OCI-LY7 (cell line): ENCODE measurements around the gene BBS9. TPM values are rescaled to one million over a fixed set of nuclear protein-coding genes. Genes with fewer than 3 reads are reported as not detected.

Experiments used
- BruUV-seq: library from RNA; stranded (reverse); fragments of 400-500 nt; replicated peaks from 2 replicates; lab custom pipeline; 2021; lab: Mats Ljungman, UMichigan
- CTCF ChIA-PET: fragments of 300-600 bp; sonication (Branson Sonifier 250); formaldehyde crosslinking; loops from one replicate; lab custom pipeline; 2022; ENCODE audit warnings: antibody characterized with exemption; ENCODE audit not compliant: unreplicated experiment; lab: Charles Lee
- POLR2A ChIA-PET: fragments of 300-600 bp; sonication (Branson Sonifier 250); formaldehyde crosslinking; loops from one replicate; lab custom pipeline; 2022; ENCODE audit warnings: antibody characterized with exemption; lab: Charles Lee
- DNase-seq: peaks from one replicate; pipeline ENCODE4 v3.0.0-alpha.2; 2015; ENCODE audit warnings: low spot score
- H2AFZ ChIP-seq: fragments of 200-600 bp; sonication (generic), shearing (Covaris generic); 2 replicates; pipeline ENCODE4 v1.6.1; 2014; ENCODE audit warnings: mild to moderate bottlenecking, antibody characterized with exemption, low read length, moderate library complexity
- H3K27ac ChIP-seq: fragments of 200-600 bp; sonication (generic); 2 replicates; pipeline ENCODE4 v1.5.1; 2014; ENCODE audit warnings: mixed run types, low read depth, mild to moderate bottlenecking, moderate library complexity, low read length, inconsistent platforms; ENCODE audit not compliant: poor library complexity, severe bottlenecking
- H3K36me3 ChIP-seq: fragments of 200-600 bp; sonication (generic); 2 replicates; pipeline ENCODE4 v1.6.1; 2014; ENCODE audit warnings: mild to moderate bottlenecking, antibody characterized with exemption, low read length, moderate library complexity, mixed read lengths; ENCODE audit not compliant: insufficient read depth
- H3K4me1 ChIP-seq: fragments of 200-600 bp; sonication (generic); 2 replicates; pipeline ENCODE4 v1.5.1; 2014; ENCODE audit warnings: mild to moderate bottlenecking, low read length; ENCODE audit not compliant: insufficient read depth, poor library complexity, severe bottlenecking
- H3K4me2 ChIP-seq: fragments of 200-600 bp; sonication (generic); 2 replicates; pipeline ENCODE4 v1.6.1; 2014; ENCODE audit warnings: mild to moderate bottlenecking, low read length
- H3K4me3 ChIP-seq: fragments of 200-600 bp; sonication (generic); 2 replicates; pipeline ENCODE4 v1.5.1; 2014; ENCODE audit warnings: mild to moderate bottlenecking, low read depth, low read length; ENCODE audit not compliant: poor library complexity, severe bottlenecking
- H3K79me2 ChIP-seq: fragments of 200-600 bp; sonication (generic); 2 replicates; pipeline ENCODE4 v1.6.1; 2016; ENCODE audit warnings: low read depth, mild to moderate bottlenecking, low read length, moderate library complexity, mixed read lengths; ENCODE audit not compliant: insufficient read depth
- H3K9me2 ChIP-seq: fragments of 200-600 bp; sonication (generic); 2 replicates; pipeline ENCODE4 v1.6.1; 2016; ENCODE audit warnings: mild to moderate bottlenecking, low read length, mixed read lengths; ENCODE audit not compliant: insufficient read depth
- H3K9me3 ChIP-seq: fragments of 200-600 bp; sonication (generic); 2 replicates; pipeline ENCODE4 v1.6.1; 2014; ENCODE audit warnings: mild to moderate bottlenecking, mixed run types, low read length, mixed read lengths
- H4K20me1 ChIP-seq: fragments of 200-600 bp; sonication (generic); 2 replicates; pipeline ENCODE4 v1.6.1; 2014; ENCODE audit warnings: mild to moderate bottlenecking, antibody characterized with exemption, low read length, moderate library complexity, mixed read lengths; ENCODE audit not compliant: insufficient read depth
- CTCF ChIP-seq: fragments of 200-600 bp; sonication (generic); conservative IDR thresholded peaks from 2 replicates; pipeline ENCODE4 v1.5.1; 2014; ENCODE audit warnings: mild to moderate bottlenecking, antibody characterized with exemption, low read length, moderate library complexity, mixed read lengths
- EZH2phosphoT487 ChIP-seq: fragments of 200-600 bp; sonication (generic); IDR thresholded peaks from 2 replicates; pipeline ENCODE4 v1.6.1; 2018; ENCODE audit warnings: low read depth, borderline replicate concordance, mild to moderate bottlenecking, mixed run types, antibody characterized with exemption, low read length, moderate library complexity, mixed read lengths
- intact Hi-C: fragments of 100-400 bp; cut with micrococcal nuclease; formaldehyde crosslinking; loops from one replicate; pipeline ENCODE4 v1.10.0; 2022; ENCODE audit not compliant: unreplicated experiment
- total RNA-seq, 2 experiments: library from RNA; depleted of rRNA in 1 of 2; stranded (reverse); fragments of >200 nt in 1 of 2; shearing (Covaris generic) in 1 of 2; gene quantifications; 2 replicates each; pipeline ENCODE4 v1.2.3, GENCODE V29; 2014 to 2022

BBS9 gene
- total RNA-seq, 2 experiments from 2014 or later: 6.8 to 14.8 TPM

GRCh38 chr7:33420311-33420940, 291.1 kb downstream of the BBS9 start:
- intact Hi-C loops: no loop called here
- BruUV-seq: no TSS peak
- H3K36me3 ChIP-seq: no peaks in the 10 kb centered on the region
- H3K9me2 ChIP-seq: no peaks in the 10 kb centered on the region
- no peaks in the 10 kb centered on the region for H3K79me2 ChIP-seq
- no peak overlapping the region for H3K4me2 ChIP-seq
- no peaks in the 10 kb centered on the region for H3K9me3 ChIP-seq
- no peak overlapping the region for H2AFZ ChIP-seq
- H3K4me1 ChIP-seq: no peaks in the 10 kb centered on the region
- H3K4me3 ChIP-seq: no peak overlapping the region
- no peak overlapping the region for H3K27ac ChIP-seq
- no peaks in the 10 kb centered on the region for H4K20me1 ChIP-seq
- TF ChIP-seq CTCF: no peak
- no peak for TF ChIP-seq EZH2phosphoT487
- POLR2A ChIA-PET: no interaction called here
- CTCF ChIA-PET: no interaction called here
- no peak for DNase-seq

- no peaks in the 10 kb centered on the region for H3K36me3 ChIP-seq
- no peaks in the 10 kb centered on the region for H3K9me2 ChIP-seq
- ChIA-PET CTCF (no interaction called here), POLR2A (interaction anchor here (0.6 kb wide), 1 partner anchor 58 kb away, joined by 4 read pairs; no protein-coding TSS in a partner anchor)
- no peaks in the 10 kb centered on the region for H3K4me1 ChIP-seq
- H3K9me3 ChIP-seq: no peaks in the 10 kb centered on the region
- intact Hi-C loops: no loop called here
- no peaks in the 10 kb centered on the region for H4K20me1 ChIP-seq
- BruUV-seq: no TSS peak
- H3K79me2 ChIP-seq: no peaks in the 10 kb centered on the region
- no peak overlapping the region for H2AFZ ChIP-seq
- TF ChIP-seq EZH2phosphoT487: no peak
- TF ChIP-seq CTCF: no peak
- no peak for DNase-seq
- no peak overlapping the region for H3K4me3 ChIP-seq
- no peak overlapping the region for H3K27ac ChIP-seq
- no peak overlapping the region for H3K4me2 ChIP-seq
Observed at GRCh38 chr7:33421429-33421828, 292.1 kb downstream of the BBS9 start.

- Histone ChIP-seq H3K4me2 (no peak overlapping the region), H3K4me1 (no peaks in the 10 kb centered on the region), H4K20me1 (no peaks in the 10 kb centered on the region), H3K9me2 (no peaks in the 10 kb centered on the region), H3K4me3 (no peak overlapping the region), H3K9me3 (no peaks in the 10 kb centered on the region), H3K36me3 (no peaks in the 10 kb centered on the region), H3K27ac (no peak overlapping the region), H2AFZ (no peak overlapping the region), H3K79me2 (no peaks in the 10 kb centered on the region)
- no TSS peak for BruUV-seq
- DNase-seq: no peak
- POLR2A ChIA-PET: interaction anchor here (0.6 to 0.9 kb wide), 3 partner anchors 9 to 57 kb away, joined by 3 to 4 read pairs (median 4); no protein-coding TSS in a partner anchor
- no peak for TF ChIP-seq CTCF
- TF ChIP-seq EZH2phosphoT487: no peak
- intact Hi-C loops: no loop called here
- CTCF ChIA-PET: no interaction called here
Observed at GRCh38 chr7:33422141-33422540, 292.8 kb downstream of the BBS9 start.
